VCaP (cell line): ENCODE data around the gene COL26A1.

Experiments used
- H3K27ac ChIP-seq: fragments of 450-650 bp; 2 replicates; pipeline ENCODE4 v1.5.1; 2017
- TF ChIP-seq, protein P1 (sequence below): fragments of 450-650 bp; conservative IDR thresholded peaks from 2 replicates; pipeline ENCODE4 v1.5.1; 2017; ENCODE audit warnings: mild to moderate bottlenecking, moderate library complexity

COL26A1 gene

DNA sequence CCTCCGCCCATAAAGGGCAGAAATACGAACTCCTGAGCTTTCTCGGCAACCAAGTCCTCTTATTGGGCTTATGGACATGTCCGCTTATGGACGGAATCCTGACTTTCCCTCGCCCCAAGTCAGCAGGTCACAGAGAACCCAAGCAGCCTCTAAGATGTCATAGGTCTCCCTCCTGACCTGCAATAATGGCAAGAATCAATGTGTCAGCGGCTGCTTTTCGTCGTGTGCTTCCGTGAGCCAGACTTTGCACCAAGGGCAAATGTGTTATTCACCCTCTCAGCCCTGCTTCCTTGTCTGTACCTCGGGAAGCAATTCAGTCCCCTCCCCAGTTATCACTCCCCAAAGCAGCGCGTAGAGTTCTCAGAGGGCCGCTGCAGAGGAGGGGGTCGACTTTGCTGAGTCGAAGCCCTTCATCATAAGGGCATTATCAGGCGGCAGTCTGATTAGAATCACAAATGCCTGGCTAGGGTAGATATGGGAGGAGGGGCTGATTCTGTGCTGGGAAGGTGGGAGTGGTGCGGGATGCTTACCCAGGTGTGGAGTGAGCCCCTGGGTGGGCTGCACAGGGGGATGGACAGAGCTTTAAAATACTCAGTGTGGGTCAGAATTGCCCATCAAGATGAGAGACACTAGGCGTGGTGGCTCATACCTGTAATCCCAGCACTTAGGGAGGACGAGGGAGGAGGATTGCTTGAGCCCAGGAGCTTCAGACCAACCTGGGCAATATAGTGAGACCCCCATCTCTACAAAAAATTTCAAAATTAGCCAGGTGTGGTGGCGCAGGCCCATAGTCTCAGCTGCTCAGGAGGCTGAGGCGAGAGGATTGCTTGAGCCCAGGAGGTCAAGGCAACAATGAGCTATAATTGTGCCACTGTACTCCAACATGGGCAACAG lies 36.0 kb downstream of the COL26A1 start:
- TF ChIP-seq, protein P1, sequence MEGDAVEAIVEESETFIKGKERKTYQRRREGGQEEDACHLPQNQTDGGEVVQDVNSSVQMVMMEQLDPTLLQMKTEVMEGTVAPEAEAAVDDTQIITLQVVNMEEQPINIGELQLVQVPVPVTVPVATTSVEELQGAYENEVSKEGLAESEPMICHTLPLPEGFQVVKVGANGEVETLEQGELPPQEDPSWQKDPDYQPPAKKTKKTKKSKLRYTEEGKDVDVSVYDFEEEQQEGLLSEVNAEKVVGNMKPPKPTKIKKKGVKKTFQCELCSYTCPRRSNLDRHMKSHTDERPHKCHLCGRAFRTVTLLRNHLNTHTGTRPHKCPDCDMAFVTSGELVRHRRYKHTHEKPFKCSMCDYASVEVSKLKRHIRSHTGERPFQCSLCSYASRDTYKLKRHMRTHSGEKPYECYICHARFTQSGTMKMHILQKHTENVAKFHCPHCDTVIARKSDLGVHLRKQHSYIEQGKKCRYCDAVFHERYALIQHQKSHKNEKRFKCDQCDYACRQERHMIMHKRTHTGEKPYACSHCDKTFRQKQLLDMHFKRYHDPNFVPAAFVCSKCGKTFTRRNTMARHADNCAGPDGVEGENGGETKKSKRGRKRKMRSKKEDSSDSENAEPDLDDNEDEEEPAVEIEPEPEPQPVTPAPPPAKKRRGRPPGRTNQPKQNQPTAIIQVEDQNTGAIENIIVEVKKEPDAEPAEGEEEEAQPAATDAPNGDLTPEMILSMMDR: no peak
- no peak overlapping the region for H3K27ac ChIP-seq

DNA sequence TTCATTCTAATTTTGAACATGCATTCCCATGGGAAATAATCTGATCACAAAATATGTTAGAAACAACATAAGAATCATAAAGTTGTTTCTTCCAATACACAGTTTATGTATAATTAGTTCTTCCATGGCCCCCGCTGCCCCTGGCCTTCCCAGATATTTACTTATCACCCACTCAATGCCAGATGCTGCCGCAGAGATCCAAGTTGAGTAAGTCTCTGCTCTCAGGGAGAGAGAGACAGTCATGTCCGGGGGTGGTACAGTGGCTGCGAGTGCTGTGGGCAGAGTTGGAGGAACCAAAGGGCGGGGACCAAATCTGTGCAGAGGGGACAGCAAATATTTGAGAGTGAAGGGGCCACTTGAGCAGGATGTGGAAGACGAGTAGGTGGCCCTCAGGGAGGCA lies 37.1 kb downstream of the COL26A1 start:
- no peak overlapping the region for H3K27ac ChIP-seq
- TF ChIP-seq, protein P1: no peak

DNA sequence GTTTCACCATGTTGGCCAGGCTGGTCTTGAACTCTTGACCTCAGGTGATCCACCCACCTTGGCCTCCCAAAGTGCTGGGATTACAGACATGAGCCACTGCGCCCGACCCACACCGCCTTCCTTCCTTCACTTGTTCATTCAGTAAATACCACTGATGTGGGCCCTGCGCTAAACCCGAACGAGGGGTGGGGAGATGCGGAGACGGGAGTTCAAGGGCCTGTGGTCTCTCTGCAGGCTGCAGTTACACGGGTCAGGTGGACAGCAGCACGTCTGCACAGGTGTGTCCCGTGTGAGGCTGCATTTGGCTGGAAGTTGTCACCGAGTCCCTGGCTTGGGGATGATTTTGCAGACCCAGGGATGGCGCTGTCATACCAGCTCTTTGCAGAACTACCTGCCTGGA lies 38.1 kb downstream of the COL26A1 start:
- TF ChIP-seq, protein P1: no peak
- H3K27ac ChIP-seq: no peak overlapping the region

DNA sequence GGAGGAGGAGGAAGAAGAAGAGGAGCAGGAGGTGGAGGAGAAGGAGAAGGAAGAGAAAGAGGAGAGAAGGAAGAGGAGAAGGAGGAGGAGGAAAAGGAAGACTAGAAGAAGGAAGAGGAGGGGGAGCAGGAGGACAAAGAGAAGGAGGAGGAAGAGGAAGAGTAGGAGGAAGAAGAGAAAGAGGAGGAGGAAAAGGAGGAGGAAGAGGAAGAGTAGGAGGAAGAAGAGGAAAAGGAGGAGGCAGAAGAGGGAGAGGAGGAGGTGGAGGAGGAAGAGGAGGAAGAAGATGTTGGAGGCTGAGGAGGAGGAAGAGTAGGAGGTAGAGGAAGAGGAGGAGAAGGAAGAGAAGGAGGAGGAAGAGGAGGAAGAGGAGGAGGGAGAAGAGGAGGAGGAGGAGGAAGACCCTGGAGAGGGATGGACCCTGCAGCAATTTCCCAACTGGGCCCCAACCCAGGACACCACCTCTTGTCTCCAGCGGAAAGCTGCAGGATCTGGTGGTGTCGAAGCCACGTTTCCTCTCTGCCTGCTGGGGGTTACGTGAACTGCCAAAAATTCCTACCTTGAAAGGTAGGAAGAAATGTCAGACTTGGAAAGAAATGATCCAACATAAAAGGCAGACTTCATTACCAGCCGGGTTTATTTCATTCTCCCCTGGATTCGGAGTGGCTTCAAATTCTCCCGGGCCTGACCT lies 38.9 kb downstream of the COL26A1 start:
- TF ChIP-seq, protein P1: no peak
- peak overlapping the region; percentile 32; the same call in 1 of the 2 replicates for H3K27ac ChIP-seq

DNA sequence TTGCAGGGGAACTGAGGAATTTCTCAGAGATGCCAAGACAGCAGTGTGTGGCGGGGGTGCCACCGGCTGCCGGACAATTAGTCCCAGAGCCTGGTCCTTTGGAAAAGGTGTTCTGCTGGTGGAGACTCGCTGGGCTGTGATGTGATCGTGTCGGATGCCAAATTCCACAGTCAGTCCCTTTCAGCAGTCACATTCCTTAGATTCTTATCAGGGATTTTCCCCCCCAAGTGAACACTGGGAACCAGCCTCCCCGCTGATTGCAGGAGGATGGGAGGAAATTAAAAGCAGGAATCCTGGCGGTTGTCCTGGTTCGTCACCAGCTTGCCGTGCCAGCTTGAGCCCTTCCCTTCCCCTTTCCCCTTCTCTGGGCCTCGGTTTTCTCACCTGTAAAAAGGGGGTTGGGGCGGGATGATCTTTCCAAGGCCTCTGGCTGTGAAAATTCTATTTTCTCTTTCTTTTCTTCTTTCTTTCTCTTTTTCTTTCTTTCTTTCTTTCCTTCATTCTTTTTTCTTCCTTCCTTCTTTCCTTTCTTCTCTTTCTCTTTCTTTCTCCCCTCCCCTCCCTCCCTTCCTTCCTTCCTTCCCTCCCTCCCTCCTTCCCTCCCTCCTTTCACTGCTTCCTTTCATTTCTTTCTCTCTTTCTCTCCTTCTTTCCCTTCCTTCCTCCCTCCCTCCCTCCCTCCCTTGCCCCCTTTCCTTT lies 39.6 kb downstream of the COL26A1 start:
- TF ChIP-seq, protein P1: no peak
- peak overlapping the region; percentile 32; the same call in 1 of the 2 replicates for H3K27ac ChIP-seq

DNA sequence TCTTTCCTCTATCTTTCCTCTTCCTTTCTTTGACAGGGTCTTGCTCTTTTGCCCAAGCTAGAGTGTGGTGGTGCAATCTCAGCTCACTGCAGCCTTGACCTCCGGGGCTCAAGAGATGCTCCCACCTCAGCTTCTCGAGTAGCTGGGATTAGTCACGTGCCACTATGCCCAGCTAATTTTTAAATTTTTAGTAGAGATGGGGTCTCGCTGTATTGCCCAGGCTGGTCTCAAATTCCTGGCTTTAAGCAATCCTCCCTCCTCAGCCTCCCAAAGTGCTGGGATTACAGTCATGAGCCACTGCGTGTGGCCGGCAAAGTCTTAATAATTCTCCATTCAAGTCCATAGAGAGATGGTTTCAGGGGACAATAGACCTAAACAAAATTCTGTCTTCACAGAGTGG lies 40.2 kb downstream of the COL26A1 start:
- peak overlapping the region; percentile 32; the same call in 1 of the 2 replicates for H3K27ac ChIP-seq
- TF ChIP-seq, protein P1: no peak

DNA sequence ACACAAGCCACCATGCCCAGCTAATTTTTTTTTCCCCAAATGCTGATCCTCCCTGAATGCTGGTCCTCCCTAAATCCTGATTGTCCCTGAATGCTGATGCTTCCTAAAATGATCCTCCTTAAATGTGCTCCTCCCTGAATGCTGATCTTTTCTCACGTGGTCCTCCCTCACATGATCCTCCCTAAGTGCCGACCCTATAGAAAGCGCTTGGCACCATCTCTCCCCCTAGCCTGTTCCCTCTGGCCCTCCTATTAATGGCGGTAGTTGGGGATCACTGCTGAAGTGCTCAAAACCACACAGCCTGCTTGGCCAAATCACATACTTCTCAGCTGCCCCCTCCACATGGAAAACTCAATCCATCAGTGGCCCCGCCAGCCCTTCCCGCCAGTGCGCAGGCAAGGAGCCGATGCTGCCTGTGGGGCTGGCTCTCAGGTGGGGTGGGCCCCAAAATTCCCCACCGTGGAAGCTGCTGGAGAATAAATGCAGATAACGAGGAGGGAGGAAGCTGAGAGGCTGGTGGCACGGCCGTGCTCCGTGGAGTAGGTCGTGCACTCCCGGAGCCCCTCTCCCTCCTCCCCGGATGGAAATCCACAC lies 42.9 kb downstream of the COL26A1 start:
- no peak overlapping the region for H3K27ac ChIP-seq
- TF ChIP-seq, protein P1: no peak
